ENCODE measurements around the gene GABBR1. TPM values are rescaled to one million over a fixed set of nuclear protein-coding genes. Genes with fewer than 3 reads are reported as not detected.
"Not testable (repeated sequence)": the region's sequence is repeated elsewhere in the genome, so short reads cannot be mapped to it uniquely, and the experiment has no call there.

GABBR1 gene
- total RNA-seq, 2 donors from 2014 or later: 3.0 to 15.2 TPM

GRCh38 chr6:29665942-29666825, 33.2 kb upstream of the GABBR1 start:
- no peak overlapping the region for H3K27ac Mint-ChIP-seq
- no peak for DNase-seq (ENCODE audit: low spot score)
- peaks cover 11 to 23% of the 10 kb centered on the region in 2 donors for H3K27me3 Mint-ChIP-seq
- no peaks in the 10 kb centered on the region for H3K4me1 Mint-ChIP-seq (ENCODE audit: low read depth in 2 of 2)
- ATAC-seq: no peak
- H3K4me3 Mint-ChIP-seq: no peak overlapping the region
- no peaks in the 10 kb centered on the region for H3K36me3 Mint-ChIP-seq
- H3K9me3 Mint-ChIP-seq: no peaks in the 10 kb centered on the region

DNA sequence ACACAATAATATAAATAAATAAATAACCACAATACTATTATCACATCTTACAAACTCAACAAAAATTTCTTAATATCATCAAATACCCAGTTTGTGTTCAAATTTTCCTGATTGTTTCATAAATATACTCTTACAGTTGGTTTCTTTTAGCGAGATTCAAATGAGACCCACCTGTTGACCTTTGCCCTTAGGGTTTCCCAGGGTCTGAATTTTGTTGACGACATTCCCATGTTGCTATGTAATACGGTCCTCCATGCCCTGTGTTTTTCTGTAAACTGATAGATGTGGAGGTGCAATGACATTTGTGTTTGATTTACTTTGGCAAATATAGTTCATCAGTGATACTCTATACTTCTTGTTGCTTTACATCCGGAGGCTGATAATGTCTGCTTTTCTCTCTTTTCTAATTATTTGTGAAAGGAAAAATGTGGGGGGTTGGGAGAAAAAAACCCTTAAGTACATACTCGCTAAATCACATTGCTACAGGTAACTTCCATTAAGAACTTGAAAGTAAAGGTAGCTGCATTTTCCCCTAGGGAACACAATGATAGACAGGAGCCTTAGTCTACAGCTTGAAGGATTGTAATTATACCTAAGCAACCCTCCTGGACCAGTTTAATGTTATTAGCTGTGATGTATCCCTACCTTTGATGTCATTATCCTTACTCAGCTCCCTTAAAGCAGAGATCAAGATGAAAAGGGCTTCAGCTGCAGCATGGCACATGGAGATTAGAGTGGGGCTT, 30.5 kb upstream of the GABBR1 start:
- no peaks in the 10 kb centered on the region for H3K4me1 Mint-ChIP-seq (ENCODE audit: low read depth in 2 of 2)
- H3K9me3 Mint-ChIP-seq: no peaks in the 10 kb centered on the region
- H3K36me3 Mint-ChIP-seq: no peaks in the 10 kb centered on the region
- H3K27ac Mint-ChIP-seq: no peak overlapping the region
- DNase-seq (ENCODE audit: low spot score) (no peak), ATAC-seq (no peak)
- peaks cover 17 to 20% of the 10 kb centered on the region in 2 donors for H3K27me3 Mint-ChIP-seq
- H3K4me3 Mint-ChIP-seq: no peak overlapping the region

GRCh38 chr6:29661502-29662141, 28.6 kb upstream of the GABBR1 start:
- not testable (repeated sequence) for DNase-seq (ENCODE audit: low spot score); H3K9me3 Mint-ChIP-seq; H3K4me1 Mint-ChIP-seq (ENCODE audit: low read depth in 2 of 2); ATAC-seq; H3K4me3 Mint-ChIP-seq; H3K36me3 Mint-ChIP-seq; H3K27ac Mint-ChIP-seq
- peaks cover 9 to 14% of the 10 kb centered on the region in 2 donors for H3K27me3 Mint-ChIP-seq

GRCh38 chr6:29661071-29661470, 28.1 kb upstream of the GABBR1 start:
- no peaks in the 10 kb centered on the region for H3K36me3 Mint-ChIP-seq
- no peaks in the 10 kb centered on the region for H3K4me1 Mint-ChIP-seq (ENCODE audit: low read depth in 2 of 2)
- H3K27ac Mint-ChIP-seq: no peak overlapping the region
- no peaks in the 10 kb centered on the region for H3K9me3 Mint-ChIP-seq
- DNase-seq (ENCODE audit: low spot score) (no peak), ATAC-seq (no peak)
- H3K4me3 Mint-ChIP-seq: no peak overlapping the region
- H3K27me3 Mint-ChIP-seq: peaks cover 9 to 16% of the 10 kb centered on the region in 2 donors

DNA sequence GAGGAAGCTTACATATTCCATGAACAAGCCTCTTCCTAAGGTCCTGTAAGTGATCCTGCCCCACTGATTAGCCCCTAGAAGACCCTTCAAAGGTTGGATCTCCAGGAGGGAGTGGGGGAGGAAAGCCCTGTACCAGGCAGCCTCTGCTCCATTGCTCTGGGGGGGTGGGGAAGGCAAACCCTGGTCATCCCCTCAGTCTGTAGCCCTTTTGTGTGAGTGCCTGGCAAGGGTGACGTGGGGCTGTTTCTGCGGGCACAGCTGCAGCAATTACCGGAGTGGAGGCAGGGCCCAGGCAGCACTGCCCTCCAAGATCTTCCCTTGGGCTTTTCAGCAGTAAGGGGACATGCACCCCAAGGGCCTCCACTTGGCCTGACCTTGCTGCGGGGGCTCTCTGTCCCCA, 23.8 kb upstream of the GABBR1 start, which contains the start of gene MOG:
Gene MOG, plus strand, starts transcription at position 295 of the 400 bp plus-strand sequence. CDS start 118 bp downstream, outside the sequence.
- DNase-seq (ENCODE audit: low spot score): no peak
- Mint-ChIP-seq H3K27me3 (peaks cover 6 to 24% of the 10 kb centered on the region in 2 donors), H3K27ac (no peak within 1 kb of the TSS), H3K4me3 (no peak within 1 kb of the TSS), H3K4me1 (ENCODE audit: low read depth in 2 of 2) (no peaks in the 10 kb centered on the region), H3K9me3 (no peaks in the 10 kb centered on the region), H3K36me3 (no peaks in the 10 kb centered on the region)
- no peak for ATAC-seq

- ATAC-seq (no peak), DNase-seq (ENCODE audit: low spot score) (no peak)
- Mint-ChIP-seq H3K36me3 (no peaks in the 10 kb centered on the region), H3K27me3 (peaks cover 6 to 21% of the 10 kb centered on the region in 2 donors), H3K27ac (no peak overlapping the region), H3K4me3 (no peak overlapping the region), H3K9me3 (no peaks in the 10 kb centered on the region), H3K4me1 (ENCODE audit: low read depth in 2 of 2) (peaks cover 0 to 4% of the 10 kb centered on the region in 2 donors)
These were observed 23.2 kb upstream of the GABBR1 start for GRCh38 chr6:29656157-29656556.

DNA sequence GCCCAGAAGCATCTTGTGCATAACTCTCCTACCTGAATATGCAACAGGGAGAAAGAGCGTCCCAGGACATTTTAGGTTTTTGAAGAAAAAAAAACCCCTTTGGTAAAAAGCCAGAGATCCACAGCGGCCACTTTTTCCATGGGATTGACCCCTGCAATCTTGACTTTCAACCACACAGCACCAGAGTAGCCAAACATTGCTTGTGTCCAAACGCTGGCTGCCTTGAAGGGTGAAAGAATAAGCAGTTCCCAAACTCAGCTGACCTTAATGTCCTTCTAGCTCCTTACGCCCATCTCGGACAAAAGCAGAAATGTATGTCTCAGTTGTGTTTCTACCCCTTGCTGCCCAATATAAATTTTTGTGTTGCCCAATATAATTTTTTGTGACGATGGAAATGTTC, 22.7 kb upstream of the GABBR1 start:
- Mint-ChIP-seq H3K4me1 (ENCODE audit: low read depth in 2 of 2) (peaks cover 0 to 4% of the 10 kb centered on the region in 2 donors), H3K36me3 (no peaks in the 10 kb centered on the region), H3K4me3 (no peak overlapping the region), H3K27ac (no peak overlapping the region), H3K27me3 (peaks cover 6 to 19% of the 10 kb centered on the region in 2 donors), H3K9me3 (no peaks in the 10 kb centered on the region)
- no peak for DNase-seq (ENCODE audit: low spot score)
- ATAC-seq: no peak

GRCh38 chr6:29653452-29654038, 20.6 kb upstream of the GABBR1 start:
- Mint-ChIP-seq H3K36me3 (no peaks in the 10 kb centered on the region), H3K4me3 (no peak overlapping the region)
- no peak for ATAC-seq

DNA sequence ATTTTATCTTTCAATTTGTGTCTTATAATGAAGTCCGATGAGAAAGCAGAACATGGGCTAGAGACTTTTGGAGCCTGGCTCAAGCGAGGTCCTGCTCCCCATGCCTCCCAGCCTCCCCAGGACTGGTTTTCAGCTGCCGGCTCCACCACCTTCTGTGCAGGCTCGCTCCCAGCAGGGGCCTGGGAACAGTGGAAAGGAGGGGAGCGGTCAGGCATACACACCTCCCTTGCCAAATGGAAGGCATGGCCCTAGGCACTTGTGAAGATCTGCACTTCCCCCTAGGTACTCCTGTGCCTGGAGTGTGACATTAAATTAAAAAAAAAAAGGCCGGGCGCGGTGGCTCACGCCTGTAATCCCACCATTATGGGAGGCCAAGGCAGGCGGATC, 19.2 kb upstream of the GABBR1 start:
- Mint-ChIP-seq H3K27me3 (peaks cover 6 to 10% of the 10 kb centered on the region in 2 donors), H3K36me3 (no peaks in the 10 kb centered on the region), H3K4me1 (ENCODE audit: low read depth in 2 of 2) (peaks cover 9 to 11% of the 10 kb centered on the region in 2 donors), H3K27ac (no peak overlapping the region), H3K9me3 (no peaks in the 10 kb centered on the region), H3K4me3 (no peak overlapping the region)
- ATAC-seq (no peak), DNase-seq (ENCODE audit: low spot score) (no peak)

More at GRCh38 chr6:29653452-29654038, 20.6 kb upstream of the GABBR1 start:
- Mint-ChIP-seq H3K27me3 (peaks cover 6 to 14% of the 10 kb centered on the region in 2 donors), H3K4me1 (ENCODE audit: low read depth in 2 of 2) (peaks cover 9 to 11% of the 10 kb centered on the region in 2 donors), H3K9me3 (no peaks in the 10 kb centered on the region), H3K27ac (no peak overlapping the region)
- peak; percentile 78 for DNase-seq (ENCODE audit: low spot score)

DNA sequence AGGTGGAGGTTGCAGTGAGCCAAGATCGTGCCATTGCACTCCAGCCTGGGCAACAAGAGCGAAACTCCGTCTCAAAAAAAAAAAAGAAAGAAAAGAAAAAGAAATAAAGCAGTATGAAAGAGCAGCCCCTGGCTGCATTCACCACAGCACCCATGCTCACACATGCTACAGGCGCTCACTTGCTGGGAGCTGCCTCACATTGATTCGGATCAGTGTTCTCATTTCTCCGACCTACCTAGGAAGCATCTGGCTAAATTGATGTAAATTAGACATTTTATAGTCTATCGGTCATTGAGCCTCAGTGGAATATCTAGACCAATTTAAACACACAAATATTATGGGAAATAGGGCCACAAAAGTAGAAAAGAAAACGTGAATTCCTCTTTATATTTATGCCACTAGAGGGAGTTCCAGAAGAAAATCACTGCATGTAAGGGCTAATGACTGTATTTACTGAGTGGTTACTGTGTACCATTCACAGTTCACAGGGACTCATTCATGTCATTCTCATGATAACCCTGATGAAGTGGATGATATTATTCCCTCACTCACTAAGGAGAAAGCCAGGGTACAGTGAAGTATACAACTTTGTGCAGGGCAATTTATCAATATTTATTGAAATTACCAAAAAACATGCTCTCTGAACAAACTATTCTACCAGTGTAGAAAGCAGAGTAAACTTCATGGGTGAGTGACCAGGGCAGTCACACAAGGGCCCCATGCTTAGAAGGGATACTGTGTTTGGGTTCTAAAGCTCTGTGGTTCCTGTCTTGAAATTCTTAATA, 18.6 kb upstream of the GABBR1 start:
- H3K9me3 Mint-ChIP-seq: no peaks in the 10 kb centered on the region
- DNase-seq (ENCODE audit: low spot score) (no peak), ATAC-seq (no peak)
- no peaks in the 10 kb centered on the region for H3K36me3 Mint-ChIP-seq
- H3K4me1 Mint-ChIP-seq (ENCODE audit: low read depth in 2 of 2): peaks cover 9 to 11% of the 10 kb centered on the region in 2 donors
- peaks cover 6 to 10% of the 10 kb centered on the region in 2 donors for H3K27me3 Mint-ChIP-seq
- H3K4me3 Mint-ChIP-seq: no peak overlapping the region
- H3K27ac Mint-ChIP-seq: no peak overlapping the region

DNA sequence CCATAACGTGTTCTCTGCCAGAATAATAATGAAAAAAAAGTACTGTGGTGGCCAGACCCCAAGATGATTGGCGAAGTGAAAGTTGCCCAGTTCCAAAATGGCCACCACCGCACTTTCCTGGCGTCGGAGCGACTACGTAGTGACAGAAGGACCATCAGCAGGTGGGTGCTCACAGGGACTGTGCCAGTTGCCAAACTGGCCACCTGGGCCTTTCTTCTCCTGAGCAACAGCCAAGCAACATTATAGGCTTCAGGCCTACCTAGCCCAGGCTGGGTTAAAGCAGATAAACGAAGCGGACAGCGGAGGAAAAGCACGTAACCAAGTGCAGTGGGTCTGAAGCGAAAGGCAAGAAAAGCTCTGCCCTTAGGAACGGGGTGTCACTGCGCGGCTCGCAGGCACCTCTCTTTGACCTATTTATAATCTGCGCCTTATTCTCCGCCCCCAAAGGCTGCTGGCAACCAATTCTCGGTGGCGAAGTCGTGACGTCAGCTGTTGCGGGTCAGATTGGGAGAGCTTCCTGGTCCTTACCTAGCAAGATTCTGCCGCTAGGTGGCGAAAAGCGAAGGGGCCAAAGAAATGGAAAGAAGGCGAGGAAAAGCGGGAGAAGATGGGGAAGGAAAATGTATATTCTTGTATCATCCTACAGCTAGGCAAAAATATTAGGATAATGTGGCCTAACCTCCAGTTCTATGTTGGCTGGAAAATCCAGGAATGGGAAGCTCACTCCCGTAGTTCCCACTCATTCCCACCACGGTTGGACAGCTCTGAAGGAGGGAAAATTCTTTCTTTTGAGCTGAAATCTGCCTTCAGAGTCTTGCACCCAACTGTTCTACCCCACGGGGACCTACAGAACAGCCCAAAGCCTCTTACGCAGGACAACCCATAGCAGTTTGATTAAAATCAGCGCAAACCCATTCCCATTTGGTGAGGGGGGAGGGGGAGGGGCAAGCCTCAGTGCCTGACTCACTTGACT, 17.0 kb upstream of the GABBR1 start:
- H3K36me3 Mint-ChIP-seq: no peaks in the 10 kb centered on the region
- peak overlapping the region; percentile 91 for H3K4me3 Mint-ChIP-seq
- DNase-seq (ENCODE audit: low spot score): peak; percentile 94
- no peaks in the 10 kb centered on the region for H3K9me3 Mint-ChIP-seq
- peaks cover 9 to 11% of the 10 kb centered on the region in 2 donors for H3K4me1 Mint-ChIP-seq (ENCODE audit: low read depth in 2 of 2)
- peak overlapping the region; percentile 86 to 96 for H3K27ac Mint-ChIP-seq
- peak; percentile 99 for ATAC-seq
- H3K27me3 Mint-ChIP-seq: peaks cover 0 to 5% of the 10 kb centered on the region in 2 donors
